ENCODE data around the gene PIEZO1. TPM values are rescaled to one million over a fixed set of nuclear protein-coding genes. Genes with fewer than 3 reads are reported as not detected.

Gene PIEZO1
- total RNA-seq, 4 donors from 2014 or later, result 105 to 248 (median 172) TPM

- Histone ChIP-seq H3K27ac (no peak overlapping the region), H3K27me3 (no peaks in the 10 kb centered on the region), H3K9me3 (no peaks in the 10 kb centered on the region), H3K4me3 (no peak overlapping the region), H3K36me3 (peaks cover 0 to 78% of the 10 kb centered on the region in 2 donors), H3K4me1 (peaks cover 0 to 46% (median 6%) of the 10 kb centered on the region in 3 donors)
- WGBS, 2 donors (ENCODE audit: low coverage in 1 of 2), result no CpG with 5 or more reads among the region's 16 CpGs
- TF ChIP-seq POLR2AphosphoS5 (IDR thresholded peaks at IDR 0.05) (no peak), CTCF (IDR thresholded peaks at IDR 0.05) (no peak), EP300 (IDR thresholded peaks at IDR 0.05) (no peak), POLR2A (IDR thresholded peaks at IDR 0.05) (no peak)
- ATAC-seq, result no peak
These were observed 85.8 kb downstream of the PIEZO1 start for GRCh38 chr16:88699180-88699579.

- Histone ChIP-seq H3K36me3 (peaks cover 0 to 78% of the 10 kb centered on the region in 2 donors), H3K27me3 (no peaks in the 10 kb centered on the region), H3K4me3 (no peak overlapping the region), H3K9me3 (no peaks in the 10 kb centered on the region), H3K27ac (no peak overlapping the region), H3K4me1 (peaks cover 0 to 41% (median 6%) of the 10 kb centered on the region in 3 donors)
- no peak for ATAC-seq
- 94% methylated on average over 3 of the region's 25 CpGs; no CpG with 5 or more reads in 1 of the 2 donors for WGBS, 2 donors (ENCODE audit: low coverage in 1 of 2)
- TF ChIP-seq EP300 (IDR thresholded peaks at IDR 0.05) (no peak), POLR2AphosphoS5 (IDR thresholded peaks at IDR 0.05) (no peak), CTCF (IDR thresholded peaks at IDR 0.05) (no peak), POLR2A (IDR thresholded peaks at IDR 0.05) (no peak)
These were observed 86.4 kb downstream of the PIEZO1 start for GRCh38 chr16:88698646-88699045.

- no peak for ATAC-seq
- Histone ChIP-seq H3K27ac (no peak overlapping the region), H3K4me1 (peaks cover 0 to 35% (median 6%) of the 10 kb centered on the region in 3 donors), H3K27me3 (no peaks in the 10 kb centered on the region), H3K9me3 (no peaks in the 10 kb centered on the region), H3K36me3 (peaks cover 0 to 78% of the 10 kb centered on the region in 2 donors), H3K4me3 (no peak overlapping the region)
- TF ChIP-seq POLR2AphosphoS5 (IDR thresholded peaks at IDR 0.05) (no peak), EP300 (IDR thresholded peaks at IDR 0.05) (no peak), POLR2A (IDR thresholded peaks at IDR 0.05) (no peak), CTCF (IDR thresholded peaks at IDR 0.05) (no peak)
- 88% methylated on average over 13 of the region's 37 CpGs; no CpG with 5 or more reads in 1 of the 2 donors for WGBS, 2 donors (ENCODE audit: low coverage in 1 of 2)
These were observed 87.0 kb downstream of the PIEZO1 start for GRCh38 chr16:88697831-88698615.

GRCh38 chr16:88697116-88697830 is 87.7 kb downstream of the PIEZO1 start:
- Histone ChIP-seq H3K9me3 (no peaks in the 10 kb centered on the region), H3K36me3 (peaks cover 0 to 71% of the 10 kb centered on the region in 2 donors), H3K4me1 (peaks cover 0 to 27% (median 6%) of the 10 kb centered on the region in 3 donors), H3K4me3 (no peak overlapping the region), H3K27ac (no peak overlapping the region), H3K27me3 (peaks cover 6% of the 10 kb centered on the region)
- ATAC-seq, result no peak
- TF ChIP-seq CTCF (IDR thresholded peaks at IDR 0.05), result no peak
- TF ChIP-seq POLR2A (IDR thresholded peaks at IDR 0.05), result no peak
- no peak for TF ChIP-seq EP300 (IDR thresholded peaks at IDR 0.05)
- no peak for TF ChIP-seq POLR2AphosphoS5 (IDR thresholded peaks at IDR 0.05)
- 80% methylated on average over 2 of the region's 47 CpGs; no CpG with 5 or more reads in 1 of the 2 donors for WGBS, 2 donors (ENCODE audit: low coverage in 1 of 2)
